ENCODE results near the gene ABTB1.

DNA sequence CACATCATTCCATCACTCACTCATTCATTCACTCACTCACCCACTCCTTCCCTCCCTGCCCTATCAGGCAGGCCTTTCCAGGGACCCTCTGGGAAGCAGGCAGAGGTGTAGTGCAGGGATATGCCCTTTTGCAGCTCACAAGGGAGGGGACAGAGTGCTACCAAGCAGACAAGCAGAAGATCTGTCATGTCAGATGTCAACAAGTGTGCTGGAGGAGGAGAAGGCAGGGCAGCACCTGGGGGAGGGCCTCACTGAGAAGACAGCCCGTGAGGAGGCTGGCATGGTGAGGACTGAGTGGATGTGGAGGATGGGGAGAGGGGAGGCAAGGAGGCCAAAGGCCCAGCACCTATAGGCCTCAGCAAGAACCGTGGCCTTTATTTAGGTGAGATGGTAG is 15.3 kb downstream of the ABTB1 start:
- TF ChIP-seq CTCF (IDR thresholded peaks at IDR 0.05) = no peak
- no peak for TF ChIP-seq POLR2A (IDR thresholded peaks at IDR 0.05)
